Stimulated activated CD4-positive, alpha-beta T cell treated with anti-CD3 and anti-CD28 coated beads, Interleukin-1b, Interleukin-23, amount 100 ng/mL, for 48 hours (primary cell): Measurements from ENCODE around the gene SIPA1L3.

Experiments used
- DNase-seq: peaks from one replicate; pipeline ENCODE4 v3.0.0-alpha.2; 2020

Gene SIPA1L3

DNA sequence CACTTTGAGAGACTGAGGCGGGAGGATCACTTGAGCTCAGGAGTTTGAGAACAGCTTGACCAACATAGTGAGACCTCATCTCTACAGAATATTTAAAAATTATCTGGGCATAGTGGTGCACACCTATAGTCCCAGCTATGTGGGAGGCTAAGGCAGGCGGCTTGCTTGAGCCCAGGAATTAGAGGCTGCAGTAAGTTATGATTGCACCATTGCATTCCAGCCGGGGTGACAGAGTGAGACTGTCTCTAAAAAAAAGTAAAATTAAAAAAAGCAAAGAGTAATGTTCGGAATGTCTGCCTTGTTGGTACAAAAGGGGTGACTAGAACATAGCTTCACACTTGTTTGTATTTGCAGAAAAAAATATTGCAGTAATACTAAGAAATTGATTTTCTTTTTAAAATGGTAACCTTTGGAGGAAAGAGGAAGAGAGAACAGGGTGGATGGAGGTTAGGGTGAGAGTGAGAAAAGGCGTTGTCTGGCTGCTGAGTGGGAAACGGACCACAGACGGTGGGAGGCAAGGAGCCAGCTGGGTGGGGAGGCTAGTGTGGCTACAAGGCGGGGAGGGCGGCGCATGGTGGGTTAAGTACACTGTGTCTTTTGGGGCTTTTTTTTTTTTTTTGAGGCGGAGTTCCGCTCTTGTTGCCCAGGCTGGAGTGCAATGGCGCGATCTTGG lies 339.0 kb downstream of the SIPA1L3 start:
- no peak for DNase-seq

DNA sequence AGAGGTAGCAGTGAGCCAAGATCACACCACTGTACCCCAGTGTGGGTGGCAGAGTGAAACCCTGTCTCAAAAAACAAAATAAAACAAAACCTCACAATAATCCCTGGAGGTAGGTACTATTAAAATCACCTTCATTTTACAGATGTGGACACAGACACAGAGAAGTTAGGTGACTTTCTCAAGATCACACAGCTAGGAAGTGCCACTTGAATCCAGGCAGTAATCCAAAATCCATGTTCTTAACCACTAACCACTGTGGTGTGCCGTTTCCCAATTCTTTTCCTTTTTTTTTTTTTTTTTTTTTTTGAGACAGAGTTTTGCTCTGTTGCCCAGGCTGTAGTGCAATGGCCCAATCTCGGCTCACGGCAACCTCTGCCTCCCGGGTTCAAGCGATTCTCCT lies 340.1 kb downstream of the SIPA1L3 start:
- no peak for DNase-seq

DNA sequence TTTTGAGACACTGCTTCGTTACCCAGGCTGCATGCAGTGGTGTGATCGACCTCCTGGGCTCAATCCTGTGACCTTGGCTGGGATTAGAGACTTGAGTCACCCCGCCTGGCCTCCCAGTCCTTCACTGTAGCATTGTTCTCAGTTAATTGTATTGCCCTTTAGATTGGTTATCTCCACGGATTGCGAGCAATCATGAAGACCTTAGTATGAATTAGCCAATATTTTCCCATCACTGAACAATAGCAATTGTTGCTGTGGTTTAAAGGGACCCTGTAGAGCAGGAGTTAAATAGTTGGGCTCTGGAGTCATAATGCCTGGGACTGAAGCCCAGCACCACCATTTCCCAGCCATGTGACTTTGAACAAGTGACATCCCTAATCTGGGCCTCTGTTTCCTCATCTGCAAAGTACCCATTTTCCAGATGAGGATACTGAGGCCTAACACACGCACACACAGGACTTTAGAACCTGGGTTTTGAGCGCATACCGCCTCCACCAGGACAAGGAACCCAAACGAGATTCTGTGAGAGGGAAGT lies 340.8 kb downstream of the SIPA1L3 start:
- no peak for DNase-seq

DNA sequence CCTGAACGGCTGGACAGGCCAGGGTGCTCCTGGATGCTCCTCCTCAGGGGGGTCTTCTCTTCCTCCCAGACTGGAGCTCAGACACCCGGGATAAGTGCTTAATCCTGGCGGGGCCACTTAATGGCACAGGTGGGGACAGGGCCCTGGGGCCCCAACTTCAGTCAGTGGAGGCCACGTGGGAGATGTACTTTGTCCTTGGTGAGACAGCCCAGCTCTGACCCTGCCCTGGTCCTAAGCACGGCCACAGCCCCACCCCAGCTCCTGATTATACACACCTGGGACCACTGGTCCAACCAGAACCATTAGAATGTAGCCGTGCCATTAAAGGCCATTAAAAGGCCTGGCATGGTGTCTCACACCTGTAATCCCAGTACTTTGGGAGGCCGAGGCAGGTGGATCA lies 341.4 kb downstream of the SIPA1L3 start:
- DNase-seq, result no peak

DNA sequence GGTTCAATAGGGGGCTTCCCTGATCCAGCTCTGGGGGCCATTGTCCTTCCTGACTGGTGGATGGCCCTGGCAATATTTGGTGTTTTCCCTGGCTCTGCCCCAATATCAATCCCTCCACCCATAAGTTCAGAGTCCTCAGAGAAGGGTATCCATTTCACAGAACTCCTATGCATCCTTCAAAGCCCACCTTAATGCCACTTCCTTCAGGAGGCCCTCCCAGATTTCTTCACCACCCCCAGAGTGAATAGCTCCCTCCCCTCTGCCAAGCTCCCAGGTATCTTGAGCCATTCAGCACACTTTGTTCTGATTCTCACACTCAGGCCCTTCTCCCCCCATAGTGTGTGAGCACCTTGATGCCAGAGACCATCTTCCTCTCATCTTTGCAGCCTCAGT lies 343.4 kb downstream of the SIPA1L3 start:
- no peak for DNase-seq

DNA sequence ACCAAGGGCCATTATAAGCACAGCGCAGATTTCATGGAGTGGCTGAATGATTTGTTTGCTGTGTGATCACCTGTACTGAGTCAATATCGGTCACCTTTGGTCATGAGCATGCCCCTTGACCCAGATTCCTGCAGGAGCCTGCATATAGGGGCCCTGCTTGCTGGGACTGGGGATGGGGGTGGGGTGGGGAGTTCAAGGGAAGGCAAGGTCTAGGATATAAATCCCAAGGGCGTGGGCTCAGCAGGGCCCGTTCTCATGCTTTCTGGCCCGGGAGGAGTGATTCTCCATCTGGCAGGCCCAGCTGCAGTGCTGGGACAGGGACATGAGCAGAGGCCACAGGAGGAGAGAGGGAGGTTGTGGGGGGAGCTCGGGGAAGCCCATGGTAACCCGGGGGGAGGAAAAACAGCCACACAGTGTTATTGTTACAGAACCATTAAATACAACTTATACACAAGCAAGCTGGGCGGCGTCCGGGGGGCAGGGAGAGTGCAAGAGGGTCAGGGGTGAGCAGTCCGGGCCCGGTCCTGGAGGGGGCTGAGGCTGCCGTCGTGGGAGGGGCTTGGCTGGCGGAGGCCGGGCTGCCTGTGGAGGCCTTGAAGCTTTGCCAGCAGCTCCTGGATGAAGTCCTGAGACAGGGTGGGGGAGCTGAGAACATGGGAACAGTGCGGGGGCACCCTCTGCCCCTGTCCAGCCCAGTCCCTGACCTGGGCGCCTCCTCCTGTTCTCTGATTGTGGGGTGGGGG lies 344.0 kb downstream of the SIPA1L3 start:
- no peak for DNase-seq

DNA sequence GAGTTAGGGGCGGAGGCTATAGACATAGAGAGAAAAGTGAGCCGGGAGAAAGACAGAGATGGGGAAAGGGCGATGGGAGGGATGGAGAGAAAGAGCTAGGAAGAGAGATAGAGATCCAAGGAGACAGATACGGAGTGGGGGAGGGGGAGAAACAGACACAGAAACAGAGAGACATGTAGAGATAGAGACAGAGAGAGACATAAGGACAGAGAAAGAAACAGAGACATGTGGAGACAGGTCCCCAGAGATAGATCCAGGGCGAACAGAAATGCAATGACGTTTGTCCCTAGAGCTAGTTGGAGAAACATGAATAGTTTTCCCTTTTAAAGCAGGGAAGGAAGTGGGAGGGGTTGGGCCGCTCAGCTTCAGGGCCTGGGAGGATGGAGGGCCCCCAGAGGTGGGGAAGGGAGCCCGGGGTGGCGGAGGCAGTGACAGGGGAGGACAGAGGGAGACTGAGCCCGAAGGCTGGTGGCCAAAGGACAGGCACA lies 344.6 kb downstream of the SIPA1L3 start:
- no peak for DNase-seq

DNA sequence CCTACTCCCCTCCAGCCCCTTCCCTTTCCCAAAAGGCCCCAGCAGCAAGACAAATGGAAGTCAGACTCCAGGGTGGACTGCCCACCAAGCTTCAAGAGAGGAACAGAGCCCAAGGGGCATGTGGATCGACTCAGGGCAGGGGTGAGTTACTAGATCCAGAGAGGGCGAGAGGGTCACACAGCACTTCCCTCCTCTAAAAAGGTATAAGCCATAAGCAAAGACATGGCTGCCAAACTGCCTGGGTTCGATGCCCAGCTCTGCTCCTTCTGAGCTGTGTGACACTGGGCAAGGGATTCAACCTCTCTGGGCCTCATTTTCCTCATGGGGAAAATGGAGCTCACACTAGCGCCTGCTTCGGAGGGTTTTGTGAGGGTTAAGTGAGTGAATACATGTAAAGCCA lies 345.4 kb downstream of the SIPA1L3 start:
- DNase-seq, result no peak

DNA sequence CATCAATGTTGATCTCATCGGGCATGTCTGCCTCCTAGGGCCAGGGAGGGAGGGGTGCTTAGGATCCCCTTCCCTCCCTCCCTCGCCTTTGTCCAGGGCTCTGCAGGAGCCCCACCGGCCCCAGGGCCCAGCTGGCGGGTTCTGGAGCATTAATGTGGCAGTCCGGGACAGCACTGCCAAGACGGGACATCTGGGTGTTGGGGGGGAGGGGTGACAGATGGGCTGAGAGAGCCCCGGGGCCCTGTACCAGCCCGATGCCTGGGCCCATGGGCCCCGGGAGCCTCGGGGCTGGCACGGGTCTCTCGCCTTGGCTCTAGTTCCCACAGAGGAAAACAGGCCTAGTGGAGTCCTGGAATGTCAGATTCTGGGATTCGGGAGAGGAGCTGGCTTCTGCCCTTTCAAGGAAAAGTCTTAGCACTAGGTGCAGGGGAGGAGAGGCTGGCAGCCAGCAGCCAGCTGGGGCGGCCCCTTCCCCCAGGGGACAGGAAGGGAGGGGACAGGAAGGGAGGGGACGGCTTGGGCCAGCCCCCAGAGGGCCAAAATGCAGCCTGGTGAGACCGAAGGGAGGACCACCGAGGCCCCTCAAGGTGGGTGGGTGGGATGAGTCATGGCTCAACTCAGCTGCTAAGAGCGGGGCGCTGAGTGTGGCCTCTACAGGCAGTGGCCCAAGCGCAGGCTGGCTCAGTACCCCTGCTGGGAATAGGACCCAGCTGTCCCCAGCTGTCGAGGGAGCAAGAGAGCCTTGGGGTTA lies 346.1 kb downstream of the SIPA1L3 start:
- DNase-seq, result no peak

DNA sequence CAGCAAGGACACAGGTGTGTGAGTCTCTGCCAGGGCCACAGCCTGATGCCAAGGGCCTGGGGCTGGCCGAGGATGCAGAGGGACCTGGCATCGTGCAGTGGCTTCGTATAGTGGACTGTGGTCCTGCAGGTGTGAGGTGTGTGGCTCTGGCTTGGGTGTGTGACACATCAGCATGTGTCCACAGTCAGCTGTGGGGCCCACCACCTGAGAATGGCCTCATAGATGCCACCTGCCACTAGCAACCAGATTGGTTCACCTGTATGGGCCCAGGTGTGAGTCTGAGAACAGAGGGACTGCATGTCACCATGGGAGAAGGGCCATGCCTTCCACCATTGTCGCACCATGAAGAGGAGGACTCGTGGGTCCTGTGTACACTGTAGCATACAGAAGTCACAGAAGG lies 346.8 kb downstream of the SIPA1L3 start:
- DNase-seq, result no peak

DNA sequence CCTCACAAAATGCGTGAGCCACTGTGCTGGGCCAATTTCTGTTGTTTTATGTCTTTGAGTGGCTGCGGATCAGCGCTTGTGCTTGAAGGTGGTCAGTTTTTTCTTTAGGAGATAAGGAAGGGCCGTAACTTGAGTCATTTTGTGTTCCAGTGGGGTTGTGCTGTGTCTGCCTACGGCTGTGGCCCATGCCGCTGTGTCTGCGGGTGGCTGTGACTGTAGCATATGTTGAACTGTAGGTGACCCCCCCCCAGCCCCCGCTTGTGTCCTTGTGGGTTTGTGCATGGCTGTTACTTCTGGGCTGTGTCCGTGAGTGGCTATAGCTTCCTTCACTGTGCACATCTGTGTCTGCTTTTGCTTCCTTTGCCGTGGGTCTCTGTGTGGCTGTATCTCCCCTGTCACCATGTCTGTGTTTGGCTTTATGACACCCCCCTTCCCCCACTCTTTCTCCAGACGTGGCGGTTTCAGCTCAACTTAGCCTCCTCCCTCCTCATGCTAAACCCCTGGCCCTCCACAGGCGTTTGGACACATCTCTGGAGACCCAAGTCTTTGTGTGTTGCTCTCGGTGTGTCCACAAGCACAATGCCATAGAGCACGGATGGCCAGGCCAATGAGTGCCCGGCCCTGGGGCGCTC lies 348.5 kb downstream of the SIPA1L3 start:
- no peak for DNase-seq
